ENCODE measurements around the gene CHRNB4.

The CHRNB4 gene

DNA sequence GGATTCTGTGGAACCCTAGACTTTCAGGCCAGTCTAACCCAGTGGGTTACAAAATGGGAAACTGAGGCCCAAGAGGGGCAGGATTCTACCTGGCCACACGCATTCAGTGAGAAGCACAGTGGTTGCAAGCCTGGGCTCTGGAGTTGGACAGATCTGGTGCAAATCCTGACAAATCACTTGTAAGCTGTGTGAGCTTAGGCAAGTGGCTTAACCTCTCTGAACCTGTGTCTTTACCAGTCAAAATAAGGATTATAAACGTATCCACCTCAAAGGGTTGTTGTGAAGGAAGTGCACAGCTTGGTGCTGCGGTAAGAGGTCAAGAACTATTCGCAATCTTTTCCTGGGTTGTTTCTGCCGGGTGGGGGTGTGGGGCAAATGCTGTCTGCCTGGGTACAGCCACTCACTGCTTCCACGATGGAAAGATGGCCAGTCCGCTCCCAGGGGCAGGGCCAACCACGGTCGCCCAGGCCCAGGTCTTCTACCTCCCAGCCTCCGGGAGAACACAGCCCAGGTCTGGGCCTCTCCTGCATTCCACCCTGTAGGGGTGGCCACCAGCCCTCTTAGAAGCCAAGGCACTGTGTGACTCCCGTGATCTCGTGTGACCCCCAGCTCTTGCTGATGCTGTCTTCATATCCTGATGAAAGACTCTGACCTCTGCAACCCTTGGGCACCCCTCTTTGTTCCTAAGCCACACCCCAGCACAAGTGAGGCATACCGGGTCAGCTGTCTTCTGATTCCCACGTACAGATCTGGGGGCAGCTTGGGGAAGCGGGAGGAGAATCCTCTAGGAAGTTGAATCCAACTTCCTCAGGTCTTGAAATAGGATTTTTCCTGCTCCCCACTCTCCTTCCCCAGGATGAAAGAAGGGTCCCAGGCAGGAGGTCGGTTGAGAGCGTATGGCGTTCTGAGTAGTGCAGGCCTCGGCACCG, 21.7 kb downstream of the CHRNB4 start:
- Histone ChIP-seq H3K27ac (ENCODE audit: extremely low read depth, low read depth, low read length) (no peak overlapping the region), H3K36me3 (ENCODE audit: control insufficient read depth in 2 of 2, insufficient read depth in 1 of 2, low read length in 2 of 2) (no peaks in the 10 kb centered on the region), H3K9me3 (ENCODE audit: control insufficient read depth, insufficient read depth, low read depth, low read length) (no peaks in the 10 kb centered on the region), H3K4me1 (ENCODE audit: control insufficient read depth, insufficient read depth, low read length) (no peaks in the 10 kb centered on the region), H3K4me3 (ENCODE audit: low read depth, low read length) (no peak overlapping the region)
- no peak for TF ChIP-seq ZNF658 (tag by site-specific recombination; IDR thresholded peaks at IDR 0.05)
- TF ChIP-seq ZNF792 (tag by site-specific recombination; IDR thresholded peaks at IDR 0.05) = no peak
- TF ChIP-seq, protein P1, sequence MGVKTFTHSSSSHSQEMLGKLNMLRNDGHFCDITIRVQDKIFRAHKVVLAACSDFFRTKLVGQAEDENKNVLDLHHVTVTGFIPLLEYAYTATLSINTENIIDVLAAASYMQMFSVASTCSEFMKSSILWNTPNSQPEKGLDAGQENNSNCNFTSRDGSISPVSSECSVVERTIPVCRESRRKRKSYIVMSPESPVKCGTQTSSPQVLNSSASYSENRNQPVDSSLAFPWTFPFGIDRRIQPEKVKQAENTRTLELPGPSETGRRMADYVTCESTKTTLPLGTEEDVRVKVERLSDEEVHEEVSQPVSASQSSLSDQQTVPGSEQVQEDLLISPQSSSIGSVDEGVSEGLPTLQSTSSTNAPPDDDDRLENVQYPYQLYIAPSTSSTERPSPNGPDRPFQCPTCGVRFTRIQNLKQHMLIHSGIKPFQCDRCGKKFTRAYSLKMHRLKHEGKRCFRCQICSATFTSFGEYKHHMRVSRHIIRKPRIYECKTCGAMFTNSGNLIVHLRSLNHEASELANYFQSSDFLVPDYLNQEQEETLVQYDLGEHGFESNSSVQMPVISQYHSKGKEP (tag by site-specific recombination; IDR thresholded peaks at IDR 0.05) = no peak
- TF ChIP-seq ZNF654 (tag by site-specific recombination; IDR thresholded peaks at IDR 0.05; ENCODE audit: low read depth) = no peak
- no peak for TF ChIP-seq ZSCAN30 (tag by site-specific recombination; IDR thresholded peaks at IDR 0.05)
- TF ChIP-seq ZNF510 (tag by site-specific recombination; IDR thresholded peaks at IDR 0.05; ENCODE audit: insufficient replicate concordance) = no peak
- TF ChIP-seq, protein P2, sequence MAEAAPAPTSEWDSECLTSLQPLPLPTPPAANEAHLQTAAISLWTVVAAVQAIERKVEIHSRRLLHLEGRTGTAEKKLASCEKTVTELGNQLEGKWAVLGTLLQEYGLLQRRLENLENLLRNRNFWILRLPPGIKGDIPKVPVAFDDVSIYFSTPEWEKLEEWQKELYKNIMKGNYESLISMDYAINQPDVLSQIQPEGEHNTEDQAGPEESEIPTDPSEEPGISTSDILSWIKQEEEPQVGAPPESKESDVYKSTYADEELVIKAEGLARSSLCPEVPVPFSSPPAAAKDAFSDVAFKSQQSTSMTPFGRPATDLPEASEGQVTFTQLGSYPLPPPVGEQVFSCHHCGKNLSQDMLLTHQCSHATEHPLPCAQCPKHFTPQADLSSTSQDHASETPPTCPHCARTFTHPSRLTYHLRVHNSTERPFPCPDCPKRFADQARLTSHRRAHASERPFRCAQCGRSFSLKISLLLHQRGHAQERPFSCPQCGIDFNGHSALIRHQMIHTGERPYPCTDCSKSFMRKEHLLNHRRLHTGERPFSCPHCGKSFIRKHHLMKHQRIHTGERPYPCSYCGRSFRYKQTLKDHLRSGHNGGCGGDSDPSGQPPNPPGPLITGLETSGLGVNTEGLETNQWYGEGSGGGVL (tag by site-specific recombination; IDR thresholded peaks at IDR 0.05) = no peak
- no peak for TF ChIP-seq GLI2 (tag by site-specific recombination; IDR thresholded peaks at IDR 0.05; ENCODE audit: borderline replicate concordance, low read depth)
- no peak for TF ChIP-seq ZNF350 (tag by site-specific recombination; IDR thresholded peaks at IDR 0.05)
- TF ChIP-seq ZNF114 (tag by site-specific recombination; IDR thresholded peaks at IDR 0.05) = no peak
- TF ChIP-seq ZNF621 (tag by site-specific recombination; IDR thresholded peaks at IDR 0.05) = no peak
- TF ChIP-seq ZNF677 (tag by site-specific recombination; IDR thresholded peaks at IDR 0.05) = no peak
- no peak for TF ChIP-seq ZNF645 (tag by site-specific recombination; IDR thresholded peaks at IDR 0.05)
- no peak for TF ChIP-seq YY2 (tag by site-specific recombination; IDR thresholded peaks at IDR 0.05)
- TF ChIP-seq WT1 (tag by site-specific recombination; IDR thresholded peaks at IDR 0.05) = no peak
- ChIA-PET CTCF (interaction anchor here (0.6 to 7.5 kb wide), 28 partner anchors 10 to 1213 kb away, joined by 3 to 91 read pairs (median 4); partner anchors contain the start of gene CHRNB4), POLR2A (interaction anchor here (0.5 to 1.6 kb wide), 2 partner anchors 54 to 403 kb away, joined by 3 to 5 read pairs; partner anchors contain the start of gene CHRNA5)

- Histone ChIP-seq H3K36me3 (ENCODE audit: control insufficient read depth in 2 of 2, insufficient read depth in 1 of 2, low read length in 2 of 2) (no peaks in the 10 kb centered on the region), H3K9me3 (ENCODE audit: control insufficient read depth, insufficient read depth, low read depth, low read length) (no peaks in the 10 kb centered on the region), H3K27ac (ENCODE audit: extremely low read depth, low read depth, low read length) (no peak overlapping the region), H3K4me1 (ENCODE audit: control insufficient read depth, insufficient read depth, low read length) (no peaks in the 10 kb centered on the region), H3K4me3 (ENCODE audit: low read depth, low read length) (no peak overlapping the region)
- ChIA-PET CTCF (interaction anchor here (0.6 to 7.5 kb wide), 15 partner anchors 11 to 190 kb away, joined by 3 to 91 read pairs (median 3); no protein-coding TSS in a partner anchor), POLR2A (interaction anchor here (1.6 kb wide), 1 partner anchor 53 kb away, joined by 5 read pairs; the partner anchor contains the start of gene CHRNA5)
- TF ChIP-seq, protein P3, sequence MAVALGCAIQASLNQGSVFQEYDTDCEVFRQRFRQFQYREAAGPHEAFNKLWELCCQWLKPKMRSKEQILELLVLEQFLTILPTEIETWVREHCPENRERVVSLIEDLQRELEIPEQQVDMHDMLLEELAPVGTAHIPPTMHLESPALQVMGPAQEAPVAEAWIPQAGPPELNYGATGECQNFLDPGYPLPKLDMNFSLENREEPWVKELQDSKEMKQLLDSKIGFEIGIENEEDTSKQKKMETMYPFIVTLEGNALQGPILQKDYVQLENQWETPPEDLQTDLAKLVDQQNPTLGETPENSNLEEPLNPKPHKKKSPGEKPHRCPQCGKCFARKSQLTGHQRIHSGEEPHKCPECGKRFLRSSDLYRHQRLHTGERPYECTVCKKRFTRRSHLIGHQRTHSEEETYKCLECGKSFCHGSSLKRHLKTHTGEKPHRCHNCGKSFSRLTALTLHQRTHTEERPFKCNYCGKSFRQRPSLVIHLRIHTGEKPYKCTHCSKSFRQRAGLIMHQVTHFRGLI (tag by site-specific recombination; IDR thresholded peaks at IDR 0.05) = no peak
- TF ChIP-seq SCRT1 (tag by site-specific recombination; IDR thresholded peaks at IDR 0.05; ENCODE audit: borderline replicate concordance) (peak; percentile 93), ZNF280C (tag by site-specific recombination; IDR thresholded peaks at IDR 0.05) (no peak), KLF9 (tag by site-specific recombination; IDR thresholded peaks at IDR 0.05; ENCODE audit: low read depth) (no peak), ZFP41 (tag by site-specific recombination; IDR thresholded peaks at IDR 0.05; ENCODE audit: borderline replicate concordance) (no peak), ZNF211 (tag by site-specific recombination; IDR thresholded peaks at IDR 0.05; ENCODE audit: low read depth) (no peak), ZFP3 (tag by site-specific recombination; IDR thresholded peaks at IDR 0.05; ENCODE audit: low read depth) (no peak), SALL2 (tag by site-specific recombination; IDR thresholded peaks at IDR 0.05; ENCODE audit: borderline replicate concordance) (no peak), ZNF324 (tag by site-specific recombination; IDR thresholded peaks at IDR 0.05) (no peak), ZNF529 (tag by site-specific recombination; IDR thresholded peaks at IDR 0.05; ENCODE audit: insufficient replicate concordance) (no peak)
Measured at GRCh38 chr15:78618490-78618934, 22.5 kb downstream of the CHRNB4 start.

All from HEK293 (cell line).